GM21717 (cell line): ENCODE data around the gene RGS9.
"Not testable (repeated sequence)": the region's sequence is repeated elsewhere in the genome, so short reads cannot be mapped to it uniquely, and the experiment has no call there.

Source experiments
- ATAC-seq: cut with Tn5 transposase; IDR thresholded peaks from one replicate; pipeline ENCODE4 v1.9.1; 2021; ENCODE audit warnings: mild to moderate bottlenecking, moderate library complexity; ENCODE audit not compliant: unreplicated experiment

The RGS9 gene

DNA sequence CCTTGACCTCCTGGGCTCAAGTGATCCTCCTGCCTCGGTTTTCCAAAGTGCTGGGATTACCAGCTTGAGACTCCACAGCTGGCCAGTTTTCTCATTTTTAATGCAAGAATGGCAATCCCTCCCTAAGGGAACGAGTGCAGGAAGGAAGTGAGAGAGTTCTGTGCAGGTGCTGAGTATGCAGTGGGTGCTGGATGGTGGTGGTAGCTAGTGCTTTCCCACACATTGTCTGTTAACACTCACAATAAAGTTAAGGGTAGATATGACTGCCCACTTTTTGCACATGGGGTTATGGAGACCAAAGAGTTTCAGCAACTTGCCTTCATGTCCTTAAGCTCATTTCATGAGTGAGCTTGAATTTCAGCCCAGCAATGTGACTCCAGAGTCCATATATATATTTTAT lies 18.5 kb downstream of the RGS9 start:
- ATAC-seq: no peak

DNA sequence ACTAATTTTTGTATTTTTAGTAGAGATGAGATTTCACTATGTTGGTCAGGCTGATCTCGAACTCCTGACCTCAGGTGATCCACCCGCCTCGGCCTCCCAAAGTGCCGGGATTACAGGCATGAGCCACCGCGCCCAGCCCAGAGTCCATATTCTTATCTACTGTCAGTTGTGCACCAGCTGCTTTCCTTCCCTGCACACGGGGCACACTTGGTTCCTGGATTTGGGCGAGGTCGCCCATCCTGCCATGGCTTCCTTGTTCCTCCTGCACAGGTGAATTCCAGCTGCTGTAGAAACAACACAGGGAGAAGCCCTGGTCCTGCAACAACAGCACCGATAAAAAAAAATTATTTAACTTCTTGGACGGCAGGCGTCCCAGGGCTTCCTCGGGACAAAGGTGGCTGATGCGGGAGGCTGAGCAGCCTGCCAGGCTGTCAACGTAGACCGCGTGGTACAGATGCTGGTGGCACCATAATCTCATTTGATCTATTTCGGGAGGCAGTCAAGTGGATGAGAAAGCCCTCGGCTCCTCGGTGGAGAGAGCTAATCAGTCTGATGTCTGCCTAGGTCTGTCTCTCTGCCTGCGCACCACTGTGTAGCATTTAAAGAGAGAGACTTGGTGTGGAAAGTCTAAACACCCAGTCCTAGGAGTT lies 19.1 kb downstream of the RGS9 start:
- ATAC-seq: no peak

DNA sequence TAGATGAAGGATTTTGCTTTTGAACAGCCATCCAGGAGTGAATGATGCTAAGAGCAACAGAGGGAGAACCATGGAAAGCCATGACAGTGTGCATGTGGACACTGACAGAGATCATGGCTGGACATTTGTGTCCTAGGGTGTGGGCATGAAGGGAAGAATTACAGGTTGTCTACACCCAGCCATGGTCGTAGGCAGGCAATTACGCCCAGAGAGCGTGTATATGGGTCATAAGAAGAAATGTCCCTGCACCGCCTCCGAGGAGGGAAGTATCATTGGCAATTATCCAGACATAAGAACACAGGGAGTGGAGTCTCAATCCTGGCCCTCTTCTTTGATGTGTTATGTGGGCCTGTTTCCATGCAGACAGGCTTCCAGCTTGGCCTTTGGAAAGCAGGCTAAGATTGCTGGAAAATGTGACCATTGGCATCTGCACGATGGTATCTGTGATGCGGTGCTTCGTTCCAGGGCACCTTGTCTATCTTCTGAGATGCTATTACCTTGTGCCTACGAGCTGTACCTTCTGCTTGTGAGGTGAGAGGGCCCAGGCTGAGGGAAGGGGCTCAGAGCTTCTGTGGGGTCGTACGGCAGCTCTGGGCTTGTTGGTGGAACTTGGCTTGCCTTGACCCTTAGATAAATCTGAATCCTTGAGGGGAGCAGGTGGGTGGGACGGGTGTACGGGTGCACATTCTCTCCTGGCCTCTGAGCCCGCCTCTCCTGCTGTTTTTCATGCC lies 19.8 kb downstream of the RGS9 start:
- no peak for ATAC-seq

DNA sequence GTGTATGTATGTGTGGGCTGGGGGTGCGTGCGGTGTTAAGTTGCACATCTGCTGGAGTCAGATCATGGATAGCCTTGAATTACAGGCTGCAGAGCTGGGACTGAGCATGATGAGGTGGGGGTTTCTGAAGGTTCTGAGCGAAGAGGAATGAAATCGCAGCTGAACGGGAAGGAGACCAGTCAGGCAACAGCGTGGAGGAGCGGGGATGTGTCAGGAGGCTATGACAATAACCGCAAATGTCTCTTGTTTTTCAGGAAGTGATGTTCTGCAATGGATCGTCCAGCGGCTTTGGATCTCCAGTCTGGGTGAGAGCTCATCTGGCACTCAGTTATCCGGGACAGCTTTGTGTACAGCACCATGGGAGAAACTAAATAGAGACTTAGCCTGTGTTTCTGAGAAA lies 20.9 kb downstream of the RGS9 start:
- no peak for ATAC-seq

GRCh38 chr17:65158622-65159021 lies 21.5 kb downstream of the RGS9 start:
- no peak for ATAC-seq

- ATAC-seq: no peak
Measured at GRCh38 chr17:65160516-65160915, 23.3 kb downstream of the RGS9 start.

DNA sequence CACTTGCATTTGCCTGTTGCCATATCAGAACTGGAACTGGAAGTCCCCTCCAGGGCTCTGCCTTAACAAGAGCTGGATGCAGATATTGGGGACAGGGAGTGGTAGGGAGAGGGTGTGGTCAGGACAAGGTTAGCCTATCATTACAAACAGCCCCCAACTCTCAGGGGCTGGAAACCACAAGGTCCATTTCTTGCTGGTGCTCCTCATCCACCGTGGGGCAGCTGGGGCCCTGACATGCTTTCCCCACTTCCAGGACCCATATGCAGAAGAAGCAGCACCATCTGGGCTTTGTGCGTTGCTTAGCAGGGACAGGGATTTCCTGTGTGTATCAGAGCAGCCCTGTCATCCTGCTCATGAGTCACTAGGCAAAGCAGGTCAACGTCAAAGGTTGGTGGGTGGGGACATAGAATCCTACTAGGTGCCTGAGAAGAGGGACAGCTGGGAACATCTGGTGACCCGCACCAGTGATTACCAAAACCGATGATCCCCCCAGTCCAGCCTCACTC lies 26.9 kb downstream of the RGS9 start:
- ATAC-seq: peak; percentile 95

DNA sequence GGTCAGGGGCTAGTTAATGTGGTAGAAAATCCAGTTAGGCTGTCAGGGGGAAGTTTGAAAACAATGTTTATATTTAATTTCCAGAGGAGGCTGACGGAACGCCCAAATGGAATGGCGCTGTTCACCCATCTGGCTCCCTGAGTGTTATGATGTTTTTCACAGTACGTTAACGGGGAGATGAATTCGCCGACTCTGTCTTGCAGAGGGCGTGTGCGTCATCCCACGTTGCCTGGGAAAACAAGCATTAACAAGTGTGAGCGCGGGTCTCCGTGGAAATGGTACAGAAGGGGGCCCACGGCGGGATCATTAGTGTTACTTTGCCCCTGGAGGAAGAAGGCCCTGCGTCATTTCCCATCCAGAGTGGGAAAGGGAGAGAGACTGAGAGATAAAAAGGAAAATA lies 29.6 kb downstream of the RGS9 start:
- ATAC-seq: no peak

GRCh38 chr17:65167566-65167965 lies 30.4 kb downstream of the RGS9 start:
- no peak for ATAC-seq

DNA sequence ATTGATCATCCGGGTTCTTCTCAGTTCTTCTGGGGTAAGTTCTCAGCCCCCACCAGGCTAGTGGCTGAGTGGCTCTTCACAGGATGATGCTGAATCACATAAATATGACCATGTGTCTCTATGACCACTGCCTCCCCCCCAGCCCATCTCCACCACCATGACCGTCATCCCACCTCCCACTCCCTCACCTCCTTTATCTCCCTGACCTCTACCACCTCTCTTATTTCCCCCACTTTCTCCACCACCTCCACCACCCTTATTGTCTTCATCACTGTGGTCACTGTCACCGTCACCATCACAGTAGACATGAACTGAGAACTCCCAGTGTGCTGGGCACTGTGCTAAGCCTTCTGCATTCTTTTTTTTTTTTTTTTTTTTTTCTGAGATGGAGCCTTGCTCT lies 32.5 kb downstream of the RGS9 start:
- no peak for ATAC-seq

DNA sequence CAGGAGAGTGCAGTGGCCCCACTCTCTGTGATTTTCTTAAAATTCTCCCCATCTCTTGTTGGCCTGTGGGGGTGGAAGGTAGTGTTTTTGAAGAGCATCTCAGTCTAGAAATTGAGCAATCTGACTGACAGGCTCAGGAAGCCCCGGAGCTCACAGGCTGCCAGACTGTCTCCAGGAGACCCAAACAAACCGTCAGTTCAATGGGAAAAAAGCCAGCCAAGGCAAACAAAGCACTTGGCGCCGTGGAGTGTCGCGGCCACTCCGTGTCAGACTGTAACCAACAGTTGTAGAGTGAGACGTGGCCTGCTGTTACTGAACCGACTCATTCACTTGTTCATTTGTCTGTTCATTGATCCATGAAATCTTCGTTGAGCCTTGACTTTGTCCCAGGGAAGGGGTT lies 33.7 kb downstream of the RGS9 start:
- no peak for ATAC-seq

GRCh38 chr17:65171752-65172151 lies 34.6 kb downstream of the RGS9 start:
- no peak for ATAC-seq

GRCh38 chr17:65172496-65173136 lies 35.4 kb downstream of the RGS9 start:
- ATAC-seq: no peak

DNA sequence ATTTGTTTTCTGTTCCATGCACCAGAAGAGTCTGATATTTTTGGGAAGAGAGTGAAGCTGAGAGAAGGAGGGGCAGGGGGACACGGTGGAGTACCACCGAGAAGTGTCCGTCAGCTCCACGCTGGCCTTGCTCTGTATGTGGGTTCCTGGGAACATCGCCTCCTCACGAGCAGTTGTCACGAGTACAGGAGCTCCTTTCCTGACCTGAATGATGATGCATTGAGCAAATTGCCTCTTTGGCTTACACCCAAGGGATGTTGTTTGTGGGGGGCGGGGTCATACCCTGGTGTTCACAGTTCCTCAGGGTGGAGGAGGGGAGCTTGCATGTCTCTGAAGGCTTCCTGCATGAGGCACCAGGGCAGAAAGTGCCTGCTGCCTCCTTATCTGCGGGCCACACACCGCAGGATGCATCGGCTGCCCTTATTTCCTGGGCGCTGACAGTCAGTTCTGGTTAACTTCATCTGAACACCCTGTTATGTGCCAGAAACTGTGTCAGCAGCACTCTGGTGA lies 36.2 kb downstream of the RGS9 start:
- no peak for ATAC-seq

GRCh38 chr17:65173976-65174683 lies 37.0 kb downstream of the RGS9 start:
- ATAC-seq: no peak

GRCh38 chr17:65174974-65175373 lies 37.8 kb downstream of the RGS9 start:
- ATAC-seq: no peak

DNA sequence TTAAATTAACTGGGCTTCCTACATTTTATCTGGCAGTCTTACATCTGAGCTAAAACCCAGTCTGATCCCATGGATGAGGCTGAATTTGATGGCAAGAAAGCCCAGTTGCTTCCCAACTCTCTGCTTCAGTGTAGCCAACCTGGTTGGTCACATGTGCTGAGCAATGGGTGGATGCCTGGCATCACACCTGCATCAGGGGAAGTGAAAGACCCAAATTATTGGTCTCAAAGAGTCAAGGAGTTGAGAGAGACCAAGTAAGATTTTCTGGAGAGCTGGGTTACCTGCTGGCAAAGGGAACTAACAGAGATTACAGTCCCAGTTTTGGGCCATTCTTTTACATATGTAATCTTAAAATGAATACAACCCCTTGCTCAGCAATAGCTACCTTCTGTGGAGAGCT lies 38.8 kb downstream of the RGS9 start:
- no peak for ATAC-seq

DNA sequence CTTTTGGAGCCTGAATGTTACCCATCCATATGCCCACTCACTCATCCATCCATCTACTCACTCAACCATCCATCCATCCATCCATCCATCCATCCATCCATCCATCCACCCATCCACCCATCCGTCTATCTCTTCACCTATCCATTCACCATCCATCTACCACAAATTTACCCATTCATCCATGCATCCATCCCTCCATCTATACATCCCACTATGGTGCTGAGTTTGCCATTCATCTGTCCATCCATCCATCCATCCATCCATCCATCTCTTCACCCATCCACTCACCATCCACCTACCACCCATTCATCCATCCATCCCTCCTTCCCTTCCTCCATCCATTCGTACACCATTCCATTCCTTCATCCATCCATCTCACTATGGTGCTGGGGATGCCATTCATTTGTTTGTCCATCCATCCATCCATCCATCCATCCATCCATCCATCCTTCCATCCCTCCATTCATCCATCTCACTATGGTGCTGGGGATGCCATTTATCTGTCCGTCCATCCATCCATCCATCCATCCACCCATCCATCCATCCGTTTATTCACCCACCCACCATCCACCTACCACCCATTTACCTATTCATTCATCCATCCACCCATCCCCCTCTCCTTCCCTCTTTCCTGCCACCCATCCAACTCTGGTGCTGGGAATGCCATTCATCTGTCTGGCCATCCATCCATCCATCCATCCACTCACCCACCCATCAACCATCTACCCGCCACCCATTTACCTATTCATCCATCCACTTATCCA lies 39.7 kb downstream of the RGS9 start:
- ATAC-seq: no peak

DNA sequence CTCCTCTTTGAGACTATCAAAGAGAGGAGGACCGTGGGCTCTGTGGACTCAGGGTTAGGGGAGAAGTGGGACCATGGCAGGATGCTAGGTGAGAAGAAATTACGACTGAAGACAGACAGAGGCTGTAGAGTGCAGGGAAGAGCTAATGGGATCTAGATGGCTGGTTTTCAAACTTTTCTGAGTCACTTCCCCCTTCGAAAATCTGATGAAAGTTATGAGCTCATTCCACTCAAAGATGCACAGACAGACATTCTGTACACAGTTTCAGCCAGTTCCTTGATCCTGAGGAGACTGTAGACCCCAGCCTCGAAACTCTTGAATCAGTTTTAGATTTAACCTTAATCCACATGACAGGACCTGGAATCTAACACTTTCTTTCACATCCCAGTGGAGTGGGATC lies 40.7 kb downstream of the RGS9 start:
- ATAC-seq: no peak

DNA sequence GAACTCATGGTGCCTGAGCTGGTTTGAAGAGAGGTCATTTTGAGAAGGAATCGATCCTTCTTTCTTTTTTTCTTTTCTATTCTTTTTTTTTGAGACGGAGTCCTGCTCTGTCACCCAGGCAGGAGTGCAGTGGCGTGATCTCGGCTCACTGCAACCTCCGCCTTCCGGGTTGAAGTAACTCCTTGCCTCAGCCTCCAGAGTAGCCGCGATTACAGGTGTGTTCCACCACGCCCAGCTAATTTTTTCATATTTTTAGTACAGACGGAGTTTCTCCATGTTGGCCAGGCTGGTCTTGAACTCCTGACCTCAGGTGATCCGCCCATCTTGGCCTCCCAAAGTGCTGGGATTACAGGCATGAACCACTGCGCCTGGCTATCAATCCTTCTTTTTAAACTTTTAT lies 43.1 kb downstream of the RGS9 start:
- ATAC-seq: not testable (repeated sequence)
